DMS79 (cell line): ENCODE results near the gene HPS5.
"Not testable (repeated sequence)": the region's sequence is repeated elsewhere in the genome, so short reads cannot be mapped to it uniquely, and the experiment has no call there.

Experiments used
- DNase-seq: peaks from one replicate; lab custom pipeline; 2025; lab: John Stamatoyannopoulos, UW

HPS5 gene

DNA sequence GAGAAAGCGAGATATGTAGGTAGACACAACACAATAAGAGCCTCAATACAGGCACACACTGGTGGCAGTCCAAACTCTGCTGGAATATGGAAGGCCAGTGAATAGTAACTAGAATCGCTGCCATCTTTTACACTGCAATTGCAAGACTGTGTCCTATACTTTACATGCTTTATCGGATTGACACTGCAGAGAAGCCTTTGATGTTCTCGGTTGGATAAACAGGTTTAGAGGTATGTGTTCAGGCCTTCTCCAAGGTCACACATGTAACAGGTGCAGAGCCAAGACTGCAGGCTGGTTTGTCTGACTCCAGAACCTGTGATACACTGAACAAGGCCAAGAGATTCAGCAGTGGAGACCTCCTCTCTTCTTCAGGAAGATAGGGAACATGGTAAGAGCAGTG lies 50.7 kb downstream of the HPS5 start:
- no peak for DNase-seq

DNA sequence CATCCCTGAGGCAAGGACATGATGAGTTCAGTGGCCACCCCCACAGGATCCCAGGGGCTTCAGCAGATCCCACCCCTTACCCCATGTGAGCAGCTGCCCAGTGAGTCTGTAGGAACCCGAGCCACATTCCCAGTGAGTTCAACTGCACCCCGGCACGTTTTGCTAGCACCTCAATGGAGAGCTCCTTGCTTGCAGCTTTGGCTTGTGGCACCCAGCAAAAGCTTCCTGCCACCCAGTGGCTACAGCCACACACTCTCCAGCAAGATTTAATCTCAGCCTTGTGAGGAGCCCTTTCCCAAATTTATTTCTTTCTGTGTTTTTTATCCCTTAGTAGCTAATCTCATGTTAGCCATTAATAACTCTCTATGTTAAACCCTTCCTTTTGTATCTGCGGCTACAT lies 51.8 kb downstream of the HPS5 start:
- DNase-seq: no peak

DNA sequence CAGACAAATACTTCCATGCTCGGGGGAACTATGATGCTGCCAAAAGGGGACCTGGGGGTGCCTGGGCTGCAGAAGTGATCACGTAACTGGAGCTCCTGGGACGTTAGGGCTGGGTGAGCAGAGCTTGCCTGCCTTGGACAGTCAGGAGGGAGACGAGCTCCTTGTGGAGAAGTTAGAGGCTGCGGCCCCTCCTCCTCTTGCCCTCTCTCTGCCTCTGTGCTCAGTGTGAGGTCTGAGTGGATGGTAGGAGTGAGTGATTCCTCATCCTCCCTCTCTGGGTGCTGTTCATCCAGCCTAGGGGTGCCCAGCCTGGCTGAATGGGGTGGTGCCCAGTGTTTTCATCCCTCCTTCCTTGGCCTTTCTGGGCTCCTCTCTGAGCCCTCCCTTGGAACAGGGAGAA lies 52.7 kb downstream of the HPS5 start:
- not testable (repeated sequence) for DNase-seq

DNA sequence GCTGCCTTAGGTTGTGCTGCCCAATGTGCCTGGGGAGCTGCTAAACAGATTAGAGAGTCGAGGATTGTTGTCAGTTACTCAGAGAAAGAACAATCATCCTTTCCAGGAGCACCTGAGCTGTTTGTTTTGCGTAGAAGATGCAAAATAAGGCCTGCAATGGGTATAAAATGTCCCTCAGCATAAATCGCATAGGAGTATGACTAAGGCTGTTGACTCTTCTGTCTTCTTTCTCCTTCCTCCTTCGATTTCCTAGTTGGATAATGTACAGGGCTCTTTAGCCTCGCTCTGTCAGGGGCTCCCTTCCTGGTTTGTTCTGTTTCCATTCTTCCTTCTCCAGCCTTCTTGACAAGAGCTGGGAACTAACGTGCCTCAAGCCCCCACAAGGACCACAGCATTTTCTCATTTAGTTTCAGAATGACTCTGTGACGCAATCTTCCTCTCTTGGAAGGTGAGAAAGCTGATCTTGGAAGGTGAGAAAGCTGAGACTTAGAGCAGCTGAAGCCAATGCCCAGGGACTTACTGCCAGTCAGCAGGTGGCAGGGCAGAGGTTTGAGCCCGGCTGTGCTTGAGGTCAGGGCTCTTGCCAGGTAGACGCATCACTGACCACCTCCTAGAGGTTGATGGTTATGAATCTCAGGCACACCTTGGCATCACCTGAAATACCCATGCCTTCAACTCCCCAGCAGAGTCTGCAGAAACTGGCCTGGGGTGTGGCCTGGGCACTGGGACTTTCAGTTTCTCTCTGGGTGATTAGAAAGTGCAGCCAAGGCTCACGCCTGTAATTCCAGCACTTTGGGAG lies 54.4 kb downstream of the HPS5 start:
- not testable (repeated sequence) for DNase-seq

DNA sequence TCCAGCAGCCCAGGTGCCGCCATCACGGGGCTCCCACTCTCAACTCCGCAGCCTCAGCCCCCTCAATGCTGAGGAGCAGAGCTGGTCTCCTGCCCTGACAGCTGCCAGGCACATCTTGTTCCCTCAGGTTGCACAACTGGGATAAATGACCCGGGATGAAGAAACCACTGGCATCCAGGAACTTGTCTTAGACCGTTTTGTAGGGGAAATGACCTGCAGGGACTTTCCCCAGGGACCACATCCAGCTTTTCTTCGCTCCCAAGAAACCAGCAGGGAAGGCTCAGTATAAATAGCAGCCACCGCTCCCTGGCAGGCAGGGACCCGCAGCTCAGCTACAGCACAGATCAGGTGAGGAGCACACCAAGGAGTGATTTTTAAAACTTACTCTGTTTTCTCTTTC lies 56.0 kb downstream of the HPS5 start, which contains the start of gene SAA1:
TSS of gene SAA1 (plus strand) at position 316 of the 400 bp plus-strand sequence. CDS start 624 bp downstream, outside the sequence.
- no peak for DNase-seq

DNA sequence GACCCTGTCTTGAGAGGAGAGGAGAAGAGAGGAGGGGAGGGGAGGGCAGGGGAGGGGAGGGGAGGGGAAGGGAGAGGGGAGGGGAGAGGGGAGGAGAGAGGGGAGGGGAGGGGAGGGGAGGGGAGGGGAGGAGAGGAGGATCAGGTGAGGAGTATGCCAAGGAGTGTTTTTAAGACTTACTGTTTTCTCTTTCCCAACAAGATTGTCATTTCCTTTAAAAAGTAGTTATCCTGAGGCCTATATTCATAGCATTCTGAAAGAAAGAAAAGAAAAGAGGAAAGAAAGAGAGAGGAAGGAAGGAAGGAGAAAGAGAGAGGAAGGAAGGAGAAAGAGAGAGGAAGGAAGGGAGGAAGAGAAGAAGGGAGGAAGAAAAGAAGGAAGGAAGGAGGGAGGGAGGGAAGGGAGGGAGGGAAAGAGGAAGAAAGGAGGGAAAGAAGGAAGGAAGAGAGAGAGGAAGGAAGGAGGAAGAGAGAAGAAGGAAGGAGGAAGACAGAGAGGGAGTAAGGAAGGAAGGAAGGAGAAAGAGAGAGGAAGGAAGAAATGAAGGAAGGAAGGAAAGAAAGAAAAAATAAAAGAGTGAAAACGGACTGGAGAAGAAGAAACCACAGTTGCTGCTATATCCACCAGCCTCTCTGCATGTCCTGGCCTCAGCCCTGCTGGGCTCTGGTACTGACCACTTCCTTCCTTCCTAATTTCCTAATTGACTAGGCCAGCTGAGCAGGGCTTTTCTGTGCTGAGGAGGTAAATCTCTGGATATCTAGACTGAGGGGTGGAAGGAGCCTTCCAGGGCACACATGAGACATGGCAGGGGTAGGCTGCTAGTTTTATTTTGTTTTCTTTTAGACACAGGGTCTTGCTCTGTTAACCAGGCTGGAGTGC lies 57.0 kb downstream of the HPS5 start:
- DNase-seq: no peak

DNA sequence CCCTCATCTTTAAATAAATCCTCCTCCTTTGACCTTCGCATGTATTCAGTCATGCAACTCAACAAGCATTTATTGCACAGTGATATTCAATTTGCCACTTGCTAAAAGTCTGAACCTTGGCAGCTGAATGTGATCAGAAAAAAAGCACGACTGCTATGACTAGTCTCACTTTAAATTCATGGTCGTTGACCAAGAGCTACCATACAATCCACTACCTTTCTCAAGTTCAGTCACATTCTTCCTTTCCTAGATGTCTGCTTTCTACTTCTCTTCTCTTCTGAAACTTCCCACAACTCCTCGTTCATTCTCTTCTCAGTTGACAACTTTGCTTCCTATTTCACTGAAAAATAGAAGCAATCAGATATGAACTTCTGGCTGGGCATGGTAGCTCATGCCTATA lies 57.9 kb downstream of the HPS5 start:
- no peak for DNase-seq

DNA sequence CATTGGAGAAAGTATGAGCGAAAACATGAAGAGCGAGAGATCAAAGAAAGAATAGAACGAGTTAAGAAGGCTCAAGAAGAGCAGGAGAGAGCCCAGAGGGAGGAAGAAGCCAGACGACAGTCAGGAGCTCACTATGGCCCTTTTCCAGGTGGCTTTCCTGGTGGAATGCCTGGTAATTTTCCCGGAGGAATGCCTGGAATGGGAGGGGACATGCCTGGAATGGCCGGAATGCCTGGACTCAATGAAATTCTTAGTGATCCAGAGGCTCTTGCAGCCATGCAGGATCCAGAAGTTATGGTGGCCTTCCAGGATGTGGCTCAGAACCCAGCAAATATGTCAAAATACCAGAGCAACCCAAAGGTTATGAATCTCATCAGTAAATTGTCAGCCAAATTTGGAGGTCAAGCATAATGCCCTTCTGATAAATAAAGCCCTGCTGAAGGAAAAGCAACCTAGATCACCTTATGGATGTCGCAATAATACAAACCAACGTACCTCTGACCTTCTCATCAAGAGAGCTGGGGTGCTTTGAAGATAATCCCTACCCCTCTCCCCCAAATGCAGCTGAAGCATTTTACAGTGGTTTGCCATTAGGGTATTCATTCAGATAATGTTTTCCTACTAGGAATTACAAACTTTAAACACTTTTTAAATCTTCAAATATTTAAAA lies 59.1 kb downstream of the HPS5 start:
- DNase-seq: not testable (repeated sequence)

DNA sequence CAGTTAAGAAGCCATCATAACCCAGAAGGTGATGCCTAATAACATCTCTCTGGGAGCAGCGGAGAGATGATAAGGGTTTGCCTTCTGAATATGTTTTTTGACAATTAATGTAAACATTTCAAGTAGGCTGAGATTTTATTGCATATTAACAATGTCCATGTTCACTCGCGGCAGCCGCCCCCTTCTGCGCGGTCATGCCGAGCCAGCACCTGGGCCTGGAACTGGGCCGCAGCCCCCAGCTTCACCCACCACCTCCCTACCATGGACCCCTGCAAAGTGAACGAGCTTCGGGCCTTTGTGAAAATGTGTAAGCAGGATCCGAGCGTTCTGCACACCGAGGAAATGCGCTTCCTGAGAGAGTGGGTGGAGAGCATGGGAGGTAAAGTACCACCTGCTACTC lies 60.2 kb downstream of the HPS5 start:
- DNase-seq: no peak

DNA sequence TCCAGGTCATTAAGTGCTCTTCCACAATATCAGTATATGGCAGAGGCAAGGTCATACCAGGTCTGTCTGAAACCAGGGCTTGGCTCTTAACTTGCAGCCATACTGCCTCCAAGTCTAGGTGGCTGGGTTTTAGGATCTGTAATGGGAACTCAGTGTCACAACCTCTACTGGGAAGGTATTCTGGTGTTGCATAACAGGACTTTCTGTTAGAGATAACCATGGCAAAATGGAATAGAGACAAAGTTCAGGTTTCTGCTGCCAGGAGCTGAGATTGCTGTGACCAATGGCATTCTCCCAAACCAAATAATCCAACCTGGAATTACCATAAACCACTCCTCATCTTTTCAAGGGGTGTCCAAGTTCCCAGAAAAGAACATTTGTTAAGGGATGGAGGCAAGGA lies 62.7 kb downstream of the HPS5 start:
- DNase-seq: no peak

DNA sequence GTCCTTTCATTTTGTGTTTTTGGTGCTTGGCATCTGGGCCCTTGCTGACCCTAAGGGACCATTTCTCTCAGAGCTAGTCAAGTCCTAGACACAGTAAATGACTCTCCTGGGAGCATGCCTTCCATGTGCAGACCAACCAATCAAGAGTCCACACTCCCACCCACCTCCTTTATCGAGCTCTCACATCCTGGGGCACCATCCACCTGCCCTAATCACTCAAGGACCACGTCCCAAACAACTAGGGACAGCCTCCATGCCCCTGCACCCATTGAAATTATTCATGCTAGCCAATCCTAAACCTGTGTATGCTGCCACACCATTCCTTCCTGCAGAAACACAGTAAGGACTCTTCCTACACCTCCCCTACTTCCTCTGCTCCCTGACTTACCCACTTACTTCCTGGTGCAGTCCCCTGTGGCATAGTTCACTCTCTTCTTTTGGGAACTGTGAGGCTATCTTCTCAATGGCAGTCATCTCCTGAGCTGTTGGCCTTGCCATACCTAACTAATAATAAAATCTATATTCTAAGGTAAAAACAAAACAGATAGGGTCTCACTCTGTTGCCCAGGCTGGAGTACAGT lies 67.1 kb downstream of the HPS5 start:
- no peak for DNase-seq

DNA sequence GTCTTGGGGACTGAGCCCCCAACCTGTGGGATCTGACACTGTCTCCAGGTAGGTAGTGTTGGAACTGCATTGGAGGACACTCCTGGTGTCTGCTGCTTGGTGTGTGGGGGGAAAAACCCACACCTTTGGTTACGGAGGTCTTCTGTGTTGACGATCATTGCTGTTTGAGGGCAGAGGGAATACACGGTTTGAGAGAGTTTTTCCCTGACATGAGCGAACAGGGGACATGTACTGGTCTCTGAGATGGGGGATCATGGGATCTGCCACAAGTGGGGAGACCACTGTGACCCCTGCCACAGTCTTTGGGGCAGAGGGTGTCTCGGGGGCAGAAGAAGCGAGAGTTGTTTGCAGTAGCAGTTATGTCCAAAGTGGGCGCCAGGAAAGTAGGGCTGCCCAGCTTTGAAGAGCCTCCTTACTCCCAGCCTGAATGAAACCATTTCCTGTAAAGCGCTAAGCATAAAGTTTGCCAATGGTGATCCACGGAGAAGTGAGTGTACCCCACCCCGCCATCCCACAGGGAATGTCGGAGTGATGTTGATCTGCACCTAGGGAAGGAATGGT lies 68.1 kb downstream of the HPS5 start:
- DNase-seq: no peak

DNA sequence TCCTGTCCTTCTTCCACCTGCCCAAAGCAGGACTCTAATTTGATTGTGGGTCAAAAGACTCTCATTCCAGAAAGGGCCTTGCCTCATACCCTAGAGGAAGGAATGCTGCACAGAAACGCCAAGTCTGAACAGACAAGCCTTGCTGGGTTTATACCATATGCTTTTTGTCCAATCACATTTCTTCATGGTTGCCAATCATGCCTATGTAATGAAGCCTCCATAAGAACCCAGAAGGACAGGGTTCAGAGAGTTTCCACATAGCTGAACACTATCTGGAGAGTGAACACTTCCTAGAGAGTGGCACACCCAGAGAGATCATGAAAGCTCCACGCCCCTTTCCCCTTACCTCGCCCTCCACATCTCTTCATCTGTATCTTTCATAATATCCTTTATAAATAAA lies 68.7 kb downstream of the HPS5 start:
- no peak for DNase-seq

DNA sequence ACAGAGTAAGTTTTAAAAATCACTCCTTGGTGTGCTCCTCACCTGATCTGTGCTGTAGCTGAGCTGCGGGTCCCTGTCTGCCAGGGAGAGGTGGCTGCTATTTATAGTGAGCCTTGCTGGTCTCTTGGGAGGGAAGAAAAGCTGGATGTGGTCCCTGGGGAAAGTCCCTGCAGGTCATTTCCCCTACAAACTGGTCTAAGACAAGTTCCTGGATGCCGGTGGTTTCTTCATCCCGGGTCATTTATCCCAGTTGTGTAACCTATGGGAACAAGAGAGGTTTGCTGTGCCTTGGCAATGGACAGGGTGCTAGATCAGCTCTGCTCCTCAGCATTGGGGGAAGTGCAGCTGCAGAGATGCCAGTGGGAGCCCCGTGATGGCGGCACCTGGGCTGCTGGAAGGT lies 73.4 kb downstream of the HPS5 start, which contains the start of gene SAA2:
TSS of gene SAA2 (minus strand) at position 108 of the 400 bp plus-strand sequence. CDS start 657 bp downstream, outside the sequence.
- no peak for DNase-seq

DNA sequence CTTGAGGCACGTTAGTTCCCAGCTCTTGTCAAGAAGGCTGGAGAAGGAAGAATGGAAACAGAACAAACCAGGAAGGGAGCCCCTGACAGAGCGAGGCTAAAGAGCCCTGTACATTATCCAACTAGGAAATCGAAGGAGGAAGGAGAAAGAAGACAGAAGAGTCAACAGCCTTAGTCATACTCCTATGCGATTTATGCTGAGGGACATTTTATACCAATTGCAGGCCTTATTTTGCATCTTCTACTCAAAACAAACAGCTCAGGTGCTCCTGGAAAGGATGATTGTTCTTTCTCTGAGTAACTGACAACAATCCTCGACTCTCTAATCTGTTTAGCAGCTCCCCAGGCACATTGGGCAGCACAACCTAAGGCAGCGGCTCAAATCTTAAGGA lies 74.8 kb downstream of the HPS5 start:
- DNase-seq: not testable (repeated sequence)

DNA sequence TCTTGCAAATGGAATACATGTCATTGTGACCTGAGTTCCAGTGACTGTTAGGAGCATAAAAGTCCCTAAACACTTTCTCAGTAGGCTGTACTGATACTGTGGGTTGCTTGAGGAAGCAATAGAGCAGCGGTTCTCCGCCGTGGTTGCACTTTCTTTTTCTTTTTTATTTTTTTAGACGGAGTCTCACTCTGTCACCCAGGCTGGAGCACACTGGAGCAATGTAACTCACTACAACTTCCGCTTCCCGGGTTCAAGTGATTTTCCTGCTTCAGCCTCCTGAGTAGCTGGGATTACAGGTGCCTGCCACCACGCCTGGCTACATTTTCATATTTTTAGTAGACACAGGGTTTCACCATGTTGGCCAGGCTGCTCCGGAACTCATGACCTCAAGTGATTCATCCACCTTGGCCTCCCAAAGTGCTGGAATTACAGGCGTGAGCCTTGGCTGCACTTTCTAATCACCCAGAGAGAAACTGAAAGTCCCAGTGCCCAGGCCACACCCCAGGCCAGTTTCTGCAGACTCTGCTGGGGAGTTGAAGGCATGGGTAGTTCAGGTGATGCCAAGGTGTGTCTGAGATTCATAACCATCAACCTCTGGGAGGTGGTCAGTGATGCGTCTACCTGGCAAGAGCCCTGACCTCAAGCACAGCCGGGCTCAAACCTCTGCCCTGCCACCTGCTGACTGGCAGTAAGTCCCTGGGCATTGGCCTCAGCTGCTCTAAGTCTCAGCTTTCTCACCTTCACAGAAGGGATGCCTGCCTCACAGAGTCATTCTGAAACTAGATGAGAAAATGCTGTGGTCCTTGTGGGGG lies 75.4 kb downstream of the HPS5 start:
- not testable (repeated sequence) for DNase-seq

DNA sequence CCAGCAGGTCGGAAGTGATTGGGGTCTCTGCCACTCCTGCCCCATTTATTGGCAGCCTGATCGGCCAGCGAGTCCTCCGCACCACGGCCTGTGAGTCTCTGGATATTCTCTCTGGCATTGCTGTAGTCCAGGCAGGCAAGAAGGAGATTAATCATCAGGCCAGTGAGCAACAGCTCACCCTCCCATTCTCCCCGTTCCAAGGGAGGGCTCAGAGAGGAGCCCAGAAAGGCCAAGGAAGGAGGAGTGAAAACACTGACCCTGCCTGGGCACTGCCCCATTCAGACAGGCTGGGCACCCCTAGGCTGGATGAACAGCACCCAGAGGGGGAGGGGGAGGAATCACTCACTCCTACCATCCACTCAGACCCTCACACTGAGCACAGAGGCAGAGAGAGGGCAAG lies 76.5 kb downstream of the HPS5 start:
- DNase-seq: no peak

DNA sequence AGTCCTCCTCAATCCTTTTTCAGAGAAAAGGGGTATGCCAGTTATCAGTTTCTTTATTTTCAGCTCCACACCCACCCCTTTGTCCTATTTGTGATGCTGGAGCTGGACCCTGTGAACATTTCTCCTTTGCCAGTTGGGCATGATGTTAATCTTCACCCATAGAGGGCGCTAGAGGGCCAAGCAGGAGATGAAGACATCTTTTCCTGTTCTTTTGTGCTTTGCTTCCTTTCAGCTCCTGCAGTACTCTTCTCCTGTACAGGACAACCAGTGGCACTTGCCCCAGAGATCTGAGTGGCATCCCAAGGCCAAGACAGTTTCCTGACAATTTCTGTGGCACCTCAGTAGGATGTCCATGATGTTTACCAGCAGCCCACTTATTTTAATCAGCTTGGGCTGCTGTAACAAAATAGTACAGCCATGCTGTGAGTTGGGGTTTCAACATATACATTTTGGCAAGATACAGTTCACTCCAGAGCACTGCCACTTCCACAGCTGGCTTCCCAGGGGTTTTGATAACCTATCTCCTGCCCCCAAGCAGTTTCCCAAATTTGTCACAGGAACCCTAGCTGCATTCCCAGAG lies 78.1 kb downstream of the HPS5 start:
- peak; percentile 15 for DNase-seq

DNA sequence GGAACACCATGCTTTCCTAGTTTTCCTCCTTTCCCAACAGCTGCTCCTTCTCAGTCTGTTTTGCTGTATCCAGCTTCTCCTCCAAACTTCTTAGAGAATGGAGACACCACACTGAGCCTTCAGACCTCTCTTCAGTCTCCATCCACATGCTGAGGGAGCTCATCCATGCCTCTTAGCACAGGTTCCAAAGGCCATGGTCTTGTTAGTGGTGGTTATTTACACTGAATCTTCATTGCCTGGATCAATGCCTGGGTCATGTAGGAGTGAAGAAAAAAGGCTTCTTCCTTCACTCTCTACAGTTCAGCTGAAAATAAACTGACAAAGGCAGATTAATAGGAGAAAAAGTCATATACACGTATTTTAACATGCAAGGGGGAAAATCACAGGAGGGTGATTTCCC lies 82.3 kb downstream of the HPS5 start:
- DNase-seq: no peak

DNA sequence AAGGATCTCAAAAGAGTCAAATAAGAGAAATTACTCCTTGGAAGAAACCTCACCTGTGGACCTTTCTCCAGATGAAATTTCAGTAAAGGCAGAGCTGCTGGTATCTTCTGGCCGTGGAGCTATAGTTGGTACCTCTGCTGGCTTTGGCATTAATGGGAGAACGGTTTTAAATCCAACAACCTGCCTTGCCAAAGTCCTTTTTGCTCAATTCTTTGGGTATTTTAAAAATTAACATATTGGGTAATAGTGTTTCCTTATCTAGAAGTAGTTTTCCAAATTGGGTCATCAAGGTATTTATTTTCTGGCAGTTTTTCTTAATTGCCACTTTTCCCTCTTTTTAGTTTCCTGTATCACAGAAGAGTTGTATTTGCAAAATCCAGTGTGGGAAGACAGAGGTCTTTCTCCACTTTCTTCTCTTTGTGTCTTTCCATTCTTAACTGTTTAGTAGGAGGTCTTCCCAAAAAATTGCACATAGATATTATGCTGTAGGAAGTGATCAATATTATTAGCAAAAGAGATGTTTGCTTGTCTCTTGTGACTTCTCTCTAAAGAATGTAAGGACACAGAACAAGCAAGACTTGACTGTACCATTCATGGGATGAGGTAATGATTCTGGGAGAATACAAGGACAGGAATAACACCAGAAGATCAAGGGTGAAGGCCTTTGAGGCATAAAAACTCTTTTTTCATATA lies 85.1 kb downstream of the HPS5 start, which contains the start of gene SAA4:
TSS of gene SAA4 (minus strand) at position 139 of the 693 bp plus-strand sequence. CDS start 876 bp downstream, outside the sequence.
- DNase-seq: no peak
